ENCODE data around the gene NPLOC4.

- TF ChIP-seq POLR2A (IDR thresholded peaks at IDR 0.05; ENCODE audit: low read depth, low read length) (no peak), PAX5 (IDR thresholded peaks at IDR 0.05; ENCODE audit: insufficient read depth, low read length, severe bottlenecking) (no peak), POLR2AphosphoS5 (IDR thresholded peaks at IDR 0.05; ENCODE audit: low read depth, low read length) (no peak), TAF1 (IDR thresholded peaks at IDR 0.05; ENCODE audit: low read depth, low read length) (no peak), POU2F2 (IDR thresholded peaks at IDR 0.05; ENCODE audit: low read depth, low read length) (no peak), SPI1 (IDR thresholded peaks at IDR 0.05; ENCODE audit: low read depth, low read length) (no peak)
These were observed 65.9 kb downstream of the NPLOC4 start for GRCh38 chr17:81570964-81571363.

Data from GM12891 (cell line).